HG03432 (cell line): ENCODE results near the gene KRTAP12-3.
"Not testable (repeated sequence)": the region's sequence is repeated elsewhere in the genome, so short reads cannot be mapped to it uniquely, and the experiment has no call there.

Source experiments
- ATAC-seq: cut with Tn5 transposase; IDR thresholded peaks from one replicate; pipeline ENCODE4 v1.9.1; 2021; ENCODE audit warnings: mild to moderate bottlenecking, moderate library complexity; ENCODE audit not compliant: unreplicated experiment

The KRTAP12-3 gene

DNA sequence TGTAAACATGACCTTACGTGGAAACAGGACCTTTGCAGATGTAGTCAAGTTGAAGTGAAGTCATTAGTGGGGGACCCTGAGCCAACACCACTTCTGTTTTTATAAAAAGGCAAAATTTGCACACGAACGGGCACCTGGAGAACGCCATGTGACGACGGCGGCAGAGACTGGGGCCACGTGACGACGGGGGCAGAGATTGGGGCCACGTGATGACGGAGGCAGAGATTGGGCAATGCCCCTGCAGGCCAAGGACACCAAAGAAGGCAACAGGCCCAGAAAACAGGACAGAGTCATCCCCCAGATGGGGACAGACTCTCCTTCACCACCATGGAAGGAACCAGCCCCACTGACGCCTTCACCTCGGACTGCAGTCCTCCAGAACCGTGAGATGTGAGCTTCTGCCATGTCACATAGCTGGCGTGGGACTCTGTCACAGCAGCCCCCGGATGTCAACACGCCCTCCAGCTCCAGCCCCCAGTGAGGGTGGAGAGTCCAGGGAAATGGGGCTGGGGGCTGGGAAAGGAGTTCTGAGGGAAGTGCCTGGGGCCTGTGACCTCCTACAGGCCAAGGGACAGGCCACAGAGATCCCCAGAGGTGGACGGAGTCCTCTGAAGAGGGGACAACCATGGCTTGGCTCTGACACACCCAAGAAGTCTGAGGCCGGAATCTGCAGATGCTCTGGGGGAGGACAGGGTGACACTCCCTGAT, 7.3 kb upstream of the KRTAP12-3 start:
- ATAC-seq: no peak

DNA sequence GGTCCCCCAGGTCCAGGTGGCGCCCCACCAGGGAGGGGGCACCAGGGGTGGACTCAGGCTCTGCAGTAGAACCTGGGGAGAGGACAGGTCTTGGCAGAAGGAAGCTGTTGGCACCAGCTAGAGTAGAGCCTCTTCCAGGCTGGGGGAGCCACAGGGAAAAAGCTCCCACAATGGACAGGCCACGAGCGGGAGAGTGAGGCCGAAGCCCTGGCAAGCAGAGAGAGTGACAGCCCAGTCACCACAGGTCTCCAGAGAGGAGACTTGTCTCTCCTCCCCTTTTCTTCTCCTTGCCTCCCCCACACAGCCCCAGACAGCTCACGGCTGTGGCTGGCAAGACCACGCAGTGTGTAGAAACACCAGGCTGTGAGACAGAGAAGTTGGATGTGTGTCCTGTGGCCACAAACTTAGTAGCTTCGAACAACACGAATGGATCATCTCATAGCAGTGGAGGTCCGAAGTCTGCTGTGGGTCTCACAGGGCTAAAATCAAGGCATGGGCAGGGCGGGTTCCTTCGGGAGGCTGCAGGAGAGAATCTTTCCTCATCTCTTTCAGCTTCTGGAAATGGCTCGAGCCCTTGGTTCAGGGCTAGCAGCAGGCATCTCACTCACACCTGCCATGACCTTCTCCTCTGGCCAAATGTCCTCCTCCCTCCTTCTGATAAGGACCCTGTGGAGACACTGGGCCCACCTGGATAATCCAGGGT, 6.6 kb upstream of the KRTAP12-3 start:
- ATAC-seq: no peak

DNA sequence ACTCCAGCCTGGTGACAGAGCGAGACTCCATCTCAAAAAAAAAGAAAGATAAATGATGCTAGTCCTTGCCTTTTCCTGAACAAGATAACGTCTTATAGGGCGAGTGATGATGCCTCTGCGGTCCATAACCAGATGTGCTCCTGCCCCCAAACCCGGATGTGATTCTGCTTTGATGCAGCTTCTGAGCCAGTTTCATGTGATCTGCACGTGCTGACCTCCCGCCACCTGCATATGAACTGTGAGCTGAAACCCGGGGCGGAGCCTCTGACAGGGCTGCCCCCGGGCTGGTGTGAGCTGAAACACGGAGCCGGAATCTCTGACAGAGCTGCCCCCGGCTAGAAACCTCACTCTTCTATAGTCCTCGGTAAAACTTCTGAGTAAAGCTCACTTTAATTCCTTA, 4.6 kb upstream of the KRTAP12-3 start:
- no peak for ATAC-seq

DNA sequence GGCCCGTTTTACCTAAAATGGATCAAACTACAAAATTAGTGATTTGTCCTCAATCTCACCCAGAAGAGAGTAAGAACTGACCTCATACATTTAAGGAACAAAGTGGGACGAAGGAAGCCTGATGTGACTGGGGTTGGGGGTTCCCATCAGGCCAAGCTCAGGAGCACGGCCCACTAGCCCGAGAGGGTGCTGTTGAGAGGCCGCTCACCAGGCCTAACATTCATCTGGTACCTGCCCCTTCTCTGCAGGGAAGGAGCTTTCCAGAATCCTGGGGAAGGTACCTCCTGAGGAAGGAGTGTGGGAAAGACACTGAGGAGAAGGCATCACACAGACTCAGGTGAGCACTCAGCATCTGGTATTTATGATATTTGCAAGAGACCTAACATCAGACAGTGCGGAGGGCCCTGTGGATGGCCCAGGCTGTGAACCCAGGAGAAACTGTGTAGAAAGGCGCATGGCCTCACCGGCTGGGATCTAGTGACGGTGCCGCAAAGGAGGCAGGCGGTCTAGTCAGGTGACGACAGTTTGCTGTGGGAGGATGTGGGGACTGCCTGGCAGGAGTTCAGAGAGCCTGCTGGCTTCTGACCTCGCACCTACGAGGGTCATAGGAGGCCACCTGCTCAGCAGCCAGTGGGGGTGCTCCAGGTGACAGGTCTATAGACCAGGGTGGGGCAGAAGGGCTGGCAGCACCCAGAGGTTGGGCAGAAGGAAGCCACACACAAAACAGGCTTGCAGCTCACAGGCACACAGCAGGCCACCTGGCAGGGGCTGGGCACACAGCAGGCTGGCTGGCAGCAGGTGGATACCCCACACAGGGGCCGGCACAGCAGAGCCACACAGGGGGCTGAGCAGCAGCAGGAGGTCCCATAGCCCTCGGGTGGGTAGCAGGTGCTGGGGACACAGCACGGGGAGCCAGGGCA, 3.8 kb upstream of the KRTAP12-3 start:
- no peak for ATAC-seq

DNA sequence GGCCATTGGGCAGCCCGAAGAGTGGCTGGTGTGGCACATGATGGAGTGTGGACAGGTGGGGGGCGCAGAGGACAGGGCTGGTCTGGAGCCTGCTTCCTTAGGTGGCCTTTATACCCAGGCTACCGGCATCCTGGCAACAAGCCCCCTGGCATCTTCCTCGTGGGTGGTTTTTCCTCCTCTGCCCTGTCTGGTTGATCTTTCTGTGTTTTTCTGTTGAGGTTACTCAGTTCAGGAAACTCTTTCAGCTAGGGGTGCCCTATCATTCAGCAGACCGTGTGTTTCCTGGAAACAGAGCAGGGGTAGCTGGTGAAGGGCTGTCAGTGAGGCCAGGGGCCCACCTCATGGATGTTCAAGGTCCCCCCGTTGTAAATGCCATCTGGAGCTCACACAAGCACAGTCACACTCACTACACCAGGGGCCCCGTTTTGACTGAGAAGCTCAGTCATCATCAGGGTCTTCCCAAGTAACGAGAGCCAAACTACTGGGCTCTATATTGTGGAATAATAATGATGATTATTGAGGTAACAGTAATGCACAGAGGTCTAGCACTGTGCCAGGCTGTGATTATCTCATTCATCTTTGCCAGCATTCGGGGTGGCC, 3.1 kb upstream of the KRTAP12-3 start, which contains the start of gene KRTAP12-4:
Gene KRTAP12-4, minus strand, starts transcription at position 84 of the 600 bp plus-strand sequence. Its CDS starts 45 bp downstream, at position 39.
- no peak for ATAC-seq

DNA sequence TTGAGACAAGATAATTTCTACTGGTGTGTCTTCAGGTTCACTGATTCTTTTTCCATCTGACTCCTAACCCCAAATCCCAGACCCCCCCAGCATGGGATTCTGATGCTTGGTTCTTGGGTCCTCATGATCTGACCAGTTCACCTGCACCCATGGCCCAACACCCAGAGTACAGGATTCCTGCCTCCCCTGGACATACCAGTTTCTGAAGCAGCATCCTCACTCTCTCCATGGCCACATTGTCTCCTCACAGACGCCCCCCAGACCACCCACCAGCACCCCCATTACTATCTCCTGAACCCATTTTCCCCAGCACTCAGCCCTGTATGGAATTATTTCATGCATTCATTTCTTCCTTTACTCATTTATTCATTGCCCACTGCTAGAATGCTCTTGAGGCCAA, 864 bp upstream of the KRTAP12-3 start:
- no peak for ATAC-seq

DNA sequence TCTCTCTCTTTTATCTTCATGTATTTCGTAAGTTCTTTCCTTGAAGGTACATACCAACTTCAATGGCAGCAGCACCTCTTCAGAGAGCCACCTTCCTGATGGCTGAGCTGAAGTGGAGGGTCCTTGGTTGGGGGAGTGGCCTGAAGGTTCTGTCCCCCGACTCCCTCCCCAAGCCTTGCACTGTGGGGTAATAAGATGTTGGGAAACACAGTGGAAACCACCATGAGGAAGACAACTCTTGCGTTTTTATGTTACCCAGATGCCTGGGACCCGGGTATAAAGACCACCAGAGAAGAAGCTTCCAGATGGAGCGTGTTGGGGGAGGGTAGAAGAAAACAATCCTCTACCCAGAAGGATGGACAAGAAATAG, 794 bp downstream of the KRTAP12-3 start:
- ATAC-seq: no peak

DNA sequence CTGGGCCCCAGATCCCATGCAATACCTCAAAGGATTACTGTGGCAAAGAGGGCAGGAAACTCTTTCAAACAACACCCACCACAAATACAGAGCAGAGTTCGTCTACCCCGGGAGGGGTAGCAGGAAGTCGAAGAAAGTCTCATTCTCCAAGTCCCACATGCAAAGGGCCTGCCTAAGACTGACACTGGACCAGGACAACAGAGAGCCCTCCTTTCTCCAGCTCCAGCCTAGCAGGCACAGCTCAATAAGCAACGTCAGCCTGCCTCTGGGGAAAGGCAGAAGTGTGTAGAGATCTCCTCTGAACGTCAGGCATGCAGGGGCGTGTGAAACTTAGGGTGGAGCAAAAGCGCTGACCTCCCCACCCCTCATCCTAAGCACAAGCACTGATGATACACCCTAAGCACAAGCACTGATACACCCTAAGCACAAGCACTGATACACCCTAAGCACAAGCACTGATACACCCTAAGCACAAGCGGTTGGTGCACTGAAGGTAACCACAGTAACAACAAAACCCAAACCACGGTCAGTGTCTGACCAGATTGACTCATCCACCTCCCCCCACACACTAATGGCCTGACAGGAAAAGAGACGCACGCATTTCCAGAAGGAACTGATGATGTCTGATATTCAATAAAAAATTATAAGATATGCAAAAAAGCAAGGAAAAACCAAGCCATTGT, 1.3 kb downstream of the KRTAP12-3 start:
- no peak for ATAC-seq

DNA sequence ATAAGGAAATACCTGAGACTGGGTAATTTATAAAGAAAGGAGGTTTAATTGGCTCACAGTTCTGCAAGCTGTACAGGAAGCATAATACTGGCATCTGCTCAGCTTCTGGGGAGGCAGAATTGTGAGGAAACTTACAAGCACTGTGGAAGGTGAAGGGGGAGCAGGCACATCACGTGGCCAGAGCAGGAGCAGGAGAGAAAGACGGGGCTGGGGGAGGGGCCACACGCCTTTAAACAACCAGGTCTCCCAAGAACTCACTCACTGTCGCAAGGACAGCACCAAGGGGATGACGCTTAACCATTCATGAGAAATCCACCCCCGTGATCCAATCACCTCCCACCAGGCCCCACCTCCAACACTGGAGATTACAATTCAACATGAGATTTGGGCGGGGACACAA, 3.8 kb downstream of the KRTAP12-3 start:
- ATAC-seq: not testable (repeated sequence)

DNA sequence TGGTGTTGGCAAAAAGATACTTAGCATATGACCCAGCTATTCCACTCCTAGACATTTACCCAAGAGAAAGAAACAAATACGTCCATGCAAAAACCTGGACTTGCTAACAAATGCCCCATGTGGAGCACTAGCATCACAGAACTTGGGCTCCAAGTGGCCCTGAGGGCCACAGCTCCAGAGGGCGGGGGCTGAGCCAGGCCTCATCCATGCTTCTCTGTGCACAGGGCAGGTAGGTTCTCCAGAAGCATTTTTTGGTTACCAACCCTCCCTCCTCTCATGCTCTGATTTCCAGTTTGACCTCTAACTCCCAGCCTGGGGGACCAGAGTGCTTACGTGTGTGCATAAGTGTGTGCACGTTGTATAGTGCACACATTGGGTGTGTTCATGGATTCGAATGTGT, 7.0 kb downstream of the KRTAP12-3 start:
- ATAC-seq: no peak

DNA sequence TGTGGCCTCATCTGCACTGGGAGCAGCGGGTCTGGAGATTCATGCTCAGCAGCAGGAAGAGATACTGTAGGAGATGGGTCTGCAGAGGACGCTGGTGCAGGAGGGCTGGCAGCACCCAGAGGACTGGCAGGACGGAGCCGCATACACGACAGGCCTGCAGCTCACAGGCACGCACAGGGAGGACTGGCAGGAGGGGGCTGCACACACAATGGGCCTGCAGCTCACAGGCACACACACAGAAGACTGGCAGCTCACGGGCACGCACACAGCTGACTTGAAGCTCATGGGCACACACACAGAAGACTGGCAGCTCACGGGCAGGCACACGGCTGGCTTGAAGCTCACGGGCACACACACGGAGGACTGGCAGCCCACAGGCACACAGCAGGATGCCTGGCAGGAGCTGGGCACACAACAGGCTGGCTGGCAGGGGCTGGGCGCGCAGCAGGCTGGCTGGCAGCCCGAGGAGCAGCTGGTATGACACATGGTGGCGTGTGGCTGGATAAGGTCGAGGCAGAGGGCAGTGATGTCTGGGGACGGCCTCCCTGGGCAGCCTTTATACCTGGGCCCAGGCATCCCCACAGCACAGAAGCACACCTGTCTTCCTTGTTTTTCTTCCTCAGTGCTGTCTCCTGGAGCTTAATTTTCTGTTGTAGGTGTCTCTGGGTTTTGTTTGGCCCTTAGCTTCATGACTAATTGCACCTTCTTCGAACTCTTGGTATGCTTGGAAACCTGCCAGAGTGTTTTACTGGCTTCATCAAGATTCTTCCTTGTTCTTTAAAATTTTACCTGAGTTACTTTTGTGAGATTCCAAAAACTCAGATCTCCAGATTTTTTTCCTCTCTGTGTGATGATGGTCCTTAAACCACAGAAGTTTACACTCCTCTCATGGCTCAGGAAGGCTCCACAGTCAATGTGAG, 8.9 kb downstream of the KRTAP12-3 start, which contains the start of gene KRTAP12-2:
Gene KRTAP12-2, minus strand, starts transcription at position 527 of the 920 bp plus-strand sequence. Its CDS starts 41 bp downstream, at position 486.
- no peak for ATAC-seq

DNA sequence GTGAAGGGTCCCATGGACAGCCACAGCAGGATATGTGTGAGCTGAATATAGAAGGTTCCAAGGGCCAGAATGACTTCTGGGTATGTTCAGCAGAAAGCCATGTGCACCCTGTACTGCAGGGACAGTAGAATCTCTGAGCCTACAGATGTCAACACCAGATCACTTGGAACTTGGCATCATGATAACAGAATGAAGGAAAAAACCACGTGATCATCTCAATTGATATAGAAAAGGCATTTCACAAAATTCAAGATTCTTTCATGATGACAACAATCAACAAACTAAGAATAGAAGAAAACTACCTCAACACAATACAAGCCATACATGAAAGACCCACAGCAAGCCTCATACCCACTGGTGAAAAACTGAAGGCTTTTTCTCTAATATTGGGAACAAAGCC, 9.9 kb downstream of the KRTAP12-3 start:
- no peak for ATAC-seq

DNA sequence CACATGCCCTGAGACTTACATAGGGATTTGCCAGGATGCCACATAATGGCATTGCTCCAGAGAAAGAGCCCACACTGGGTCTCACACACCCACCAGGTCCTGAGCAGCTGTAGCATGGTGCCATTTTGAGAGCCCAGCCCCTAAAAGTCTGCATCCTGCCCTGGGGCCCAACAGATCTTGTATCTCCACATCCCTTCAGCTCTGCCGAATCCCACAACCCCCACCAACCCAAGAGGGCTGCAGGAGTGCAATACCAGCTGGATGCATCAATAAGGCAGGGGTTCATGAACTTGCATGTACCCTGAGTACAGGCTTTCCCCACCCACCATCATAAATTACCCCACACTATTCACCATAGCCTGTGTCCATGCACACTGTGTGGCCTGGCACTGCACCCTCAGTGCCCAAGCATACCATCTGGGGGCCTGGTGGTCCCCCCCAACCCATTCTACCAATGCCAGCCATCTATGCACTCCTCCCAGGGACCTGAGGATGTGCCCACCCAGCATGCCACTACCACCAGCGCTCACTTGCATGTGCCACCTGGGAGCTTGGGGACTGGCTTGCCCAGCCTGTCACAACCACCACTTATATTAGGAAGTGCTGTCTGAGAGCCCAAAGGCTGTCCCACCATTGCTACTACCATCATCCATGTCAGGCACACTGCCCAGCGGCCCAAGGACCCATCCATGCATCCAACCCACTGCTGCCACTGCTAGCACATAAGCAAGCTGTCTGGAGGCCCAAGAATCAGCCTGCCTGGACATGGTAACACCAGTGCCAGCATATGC, 13.1 kb downstream of the KRTAP12-3 start:
- ATAC-seq: no peak

DNA sequence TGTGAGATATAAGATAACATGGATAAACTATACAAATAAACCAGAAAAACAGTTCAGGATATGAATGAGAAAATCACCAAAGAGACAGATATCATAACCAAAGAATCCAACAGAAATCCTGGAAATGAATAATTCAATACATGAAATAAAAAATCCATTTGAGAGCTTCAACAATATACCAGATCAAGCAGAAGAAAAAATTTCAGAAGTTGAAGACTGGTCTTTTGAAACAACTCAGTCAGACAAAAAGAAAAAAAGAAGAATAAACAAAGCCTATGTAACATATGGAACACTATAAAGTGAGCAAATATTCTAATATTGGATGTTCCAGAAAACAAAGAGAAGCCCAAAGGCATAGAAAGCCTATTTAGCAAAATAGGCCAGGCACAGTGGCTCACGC, 14.2 kb downstream of the KRTAP12-3 start:
- no peak for ATAC-seq

DNA sequence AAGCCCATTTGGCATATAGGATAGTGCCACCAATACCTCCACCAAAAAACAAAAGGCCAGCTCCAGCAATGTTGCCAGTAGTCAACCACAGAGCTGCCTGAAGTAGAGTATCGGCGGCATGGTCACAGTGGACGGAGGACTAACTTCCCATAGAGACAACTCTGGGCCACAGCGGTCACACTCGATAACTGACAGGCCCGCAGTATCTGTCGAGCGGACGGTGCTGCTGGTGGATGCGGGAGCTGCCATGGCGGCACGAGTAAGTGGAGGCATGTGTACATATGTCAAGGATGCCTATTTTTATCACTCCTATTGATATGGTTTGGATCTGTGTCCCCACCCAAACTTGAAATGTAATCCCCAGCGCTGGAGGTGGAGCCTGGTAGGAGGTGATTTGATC, 20.1 kb downstream of the KRTAP12-3 start:
- ATAC-seq: no peak

DNA sequence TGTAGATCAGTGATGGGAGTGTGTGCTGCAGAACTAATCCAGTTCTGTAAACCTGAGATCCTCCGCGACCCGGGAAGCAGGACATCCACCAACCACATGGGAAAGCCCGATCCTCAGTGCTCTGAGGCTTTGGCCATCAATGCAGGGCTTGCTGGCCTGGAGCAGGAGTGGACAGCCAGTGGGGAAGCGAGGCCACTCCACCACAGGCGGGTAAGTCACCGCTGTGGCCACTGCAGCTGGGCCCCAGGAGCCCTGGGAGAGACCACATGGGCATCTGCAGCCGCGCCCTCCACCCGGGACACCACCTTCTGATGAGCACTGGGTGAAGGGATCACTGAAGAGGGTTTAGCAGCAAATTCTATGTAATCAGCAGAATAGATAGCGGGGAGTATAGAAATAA, 23.4 kb downstream of the KRTAP12-3 start:
- no peak for ATAC-seq

DNA sequence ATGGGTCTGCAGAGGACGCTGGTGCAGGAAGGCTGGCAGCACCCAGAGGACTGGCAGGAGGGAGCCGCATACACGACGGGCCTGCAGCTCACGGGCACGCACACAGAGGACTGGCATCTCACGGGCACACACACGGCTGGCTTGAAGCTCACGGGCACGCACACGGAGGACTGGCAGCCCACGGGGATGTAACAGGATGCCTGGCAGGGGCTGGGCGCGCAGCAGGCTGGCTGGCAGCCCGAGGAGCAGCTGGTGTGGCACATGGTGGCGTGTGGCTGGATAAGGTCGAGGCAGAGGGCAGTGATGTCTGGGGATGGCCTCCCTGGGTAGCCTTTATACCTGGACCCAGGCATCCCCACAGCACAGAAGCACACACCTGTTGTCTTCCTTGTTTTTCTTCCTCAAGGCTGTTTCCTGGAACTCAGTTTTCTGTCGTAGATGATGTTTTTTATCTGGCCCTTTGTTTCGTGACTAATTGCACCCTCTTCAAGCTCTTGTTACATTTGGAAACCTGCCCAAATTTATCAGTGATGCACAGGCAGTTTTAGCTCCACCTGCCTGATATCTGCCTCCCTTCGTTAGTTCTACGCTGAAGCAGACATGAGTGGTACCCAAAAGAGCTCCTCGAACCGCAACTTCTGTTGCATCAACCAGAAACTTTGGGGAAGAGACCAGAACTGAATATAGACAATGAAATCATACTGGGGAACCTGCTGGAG, 24.3 kb downstream of the KRTAP12-3 start, which contains the start of gene KRTAP12-1:
Gene KRTAP12-1, minus strand, starts transcription at position 303 of the 719 bp plus-strand sequence. Its CDS starts 40 bp downstream, at position 263.
- ATAC-seq: no peak
